IMR-90 (cell line): ENCODE data around the gene P2RX3. TPM values are rescaled to one million over a fixed set of nuclear protein-coding genes. Genes with fewer than 3 reads are reported as not detected.

Experiments
- ATAC-seq: fragments of 200-7000 bp; cut with Tn5 transposase; 2 replicates; pipeline ENCODE4 v1.9.1; 2020; ENCODE audit warnings: low read depth, mild to moderate bottlenecking, moderate library complexity
- BruUV-seq: library from RNA; stranded (reverse); fragments of 400-500 nt; replicated peaks from 2 replicates; lab custom pipeline; 2021; lab: Mats Ljungman, UMichigan
- CTCF ChIA-PET: fragments of 300-600 bp; formaldehyde crosslinking; extraction: SDS; loops from one replicate; lab custom pipeline; 2021; ENCODE audit warnings: antibody characterized with exemption; lab: Yijun Ruan, JAX
- POLR2A ChIA-PET: fragments of 300-600 bp; sonication (Branson Sonifier 250); formaldehyde crosslinking; loops from one replicate; lab custom pipeline; 2022; ENCODE audit warnings: antibody characterized with exemption; ENCODE audit not compliant: unreplicated experiment; lab: Charles Lee
- DNase-seq: peaks from one replicate; pipeline ENCODE4 v3.0.0; 2013
- H2AFZ ChIP-seq: replicated peaks from 2 replicates; pipeline ENCODE3; 2013; ENCODE audit warnings: low read length, mild to moderate bottlenecking; ENCODE audit not compliant: poor library complexity
- H2AK5ac ChIP-seq: 2 replicates; pipeline ENCODE4 v1.6.1; 2013; ENCODE audit warnings: low read depth, low read length, inconsistent platforms
- H2AK9ac ChIP-seq: replicated peaks from 2 replicates; pipeline ENCODE3; 2013; ENCODE audit warnings: mild to moderate bottlenecking, low read depth, low read length, moderate library complexity; ENCODE audit not compliant: poor library complexity
- H2BK120ac ChIP-seq: 2 replicates; pipeline ENCODE4 v1.6.1; 2013; ENCODE audit warnings: low read depth, low read length, inconsistent platforms
- H2BK15ac ChIP-seq: 3 replicates; pipeline ENCODE4 v1.6.1; 2013; ENCODE audit warnings: low read depth, low read length, inconsistent platforms
- H2BK20ac ChIP-seq: 2 replicates; pipeline ENCODE4 v1.6.1; 2013; ENCODE audit warnings: low read depth, mild to moderate bottlenecking, inconsistent platforms, low read length, moderate library complexity
- H2BK5ac ChIP-seq: 2 replicates; pipeline ENCODE4 v1.6.1; 2013; ENCODE audit warnings: mild to moderate bottlenecking, low read depth, low read length, inconsistent platforms; ENCODE audit not compliant: poor library complexity, severe bottlenecking
- H3K14ac ChIP-seq: replicated peaks from 2 replicates; pipeline ENCODE4 v1.6.1; 2013; ENCODE audit warnings: low read depth, low read length, inconsistent platforms
- H3K18ac ChIP-seq: 2 replicates; pipeline ENCODE4 v1.6.1; 2013; ENCODE audit warnings: low read depth, low read length, control low read depth
- H3K23ac ChIP-seq: 2 replicates; pipeline ENCODE4 v1.6.1; 2013; ENCODE audit warnings: low read depth, low read length, inconsistent platforms
- H3K27ac ChIP-seq: 2 replicates; pipeline ENCODE4 v1.5.1; 2013; ENCODE audit warnings: mild to moderate bottlenecking, control low read depth, low read length; ENCODE audit not compliant: insufficient read depth
- H3K27me3 ChIP-seq: 2 replicates; pipeline ENCODE4 v1.6.1; 2013; ENCODE audit warnings: low read length; ENCODE audit not compliant: control insufficient read depth, insufficient read depth
- H3K36me3 ChIP-seq: 2 replicates; pipeline ENCODE4 v1.6.1; 2013; ENCODE audit warnings: low read length, mixed read lengths; ENCODE audit not compliant: control insufficient read depth, insufficient read depth
- H3K4ac ChIP-seq: 2 replicates; pipeline ENCODE4 v1.6.1; 2013; ENCODE audit warnings: low read depth, low read length, inconsistent platforms
- H3K4me1 ChIP-seq: 2 replicates; pipeline ENCODE4 v1.6.1; 2013; ENCODE audit warnings: low read length, mixed read lengths; ENCODE audit not compliant: control insufficient read depth, insufficient read depth
- H3K4me2 ChIP-seq: 2 replicates; pipeline ENCODE4 v1.6.1; 2013; ENCODE audit warnings: low read depth, mild to moderate bottlenecking, control low read depth, low read length, moderate library complexity
- H3K4me3 ChIP-seq: 2 replicates; pipeline ENCODE4 v1.5.1; 2013; ENCODE audit warnings: low read depth, mild to moderate bottlenecking, control low read depth, low read length, moderate library complexity; ENCODE audit not compliant: insufficient read depth
- H3K56ac ChIP-seq: 2 replicates; pipeline ENCODE4 v1.6.1; 2013; ENCODE audit warnings: low read length, inconsistent platforms; ENCODE audit not compliant: insufficient read depth; ENCODE audit errors: extremely low read depth
- H3K79me1 ChIP-seq, 2 experiments: 2 replicates each; pipeline ENCODE4 v1.6.1; 2013; ENCODE audit warnings: low read length in 2 of 2, inconsistent platforms in 1 of 2, low read depth in 1 of 2
- H3K9ac ChIP-seq: 2 replicates; pipeline ENCODE4 v1.6.1; 2013; ENCODE audit warnings: low read depth, low read length, control low read depth
- H3K9me1 ChIP-seq: 2 replicates; pipeline ENCODE4 v1.6.1; 2013; ENCODE audit warnings: low read length, inconsistent platforms; ENCODE audit not compliant: insufficient read depth
- H3K9me3 ChIP-seq: 2 replicates; pipeline ENCODE4 v1.6.1; 2013; ENCODE audit warnings: low read length; ENCODE audit not compliant: control insufficient read depth, insufficient read depth
- H4K20me1 ChIP-seq: 2 replicates; pipeline ENCODE4 v1.6.1; 2013; ENCODE audit warnings: low read length, inconsistent platforms; ENCODE audit not compliant: insufficient read depth
- H4K5ac ChIP-seq: 2 replicates; pipeline ENCODE4 v1.6.1; 2013; ENCODE audit warnings: mild to moderate bottlenecking, low read depth, low read length, control low read depth
- H4K8ac ChIP-seq, 2 experiments: 2 replicates each; pipeline ENCODE4 v1.6.1; 2013; ENCODE audit warnings: low read depth in 2 of 2, low read length in 2 of 2, control low read depth in 1 of 2, inconsistent platforms in 1 of 2
- H4K91ac ChIP-seq: 2 replicates; pipeline ENCODE4 v1.6.1; 2013; ENCODE audit warnings: low read depth, low read length, inconsistent platforms; ENCODE audit not compliant: insufficient read depth
- BHLHE40 ChIP-seq: fragments of 150-350 bp; IDR thresholded peaks from 2 replicates; pipeline ENCODE4 v1.6.1; 2016; ENCODE audit warnings: mild to moderate bottlenecking, low read depth, low read length
- CEBPB ChIP-seq: IDR thresholded peaks from 2 replicates; pipeline ENCODE4 v1.6.1; 2012; ENCODE audit warnings: low read depth, low read length, improper control_type of control experiment
- CHD1 ChIP-seq: IDR thresholded peaks from 2 replicates; pipeline ENCODE4 v1.6.1; 2012; ENCODE audit warnings: low read depth, low read length, improper control_type of control experiment
- CTCF ChIP-seq: conservative IDR thresholded peaks from 2 replicates; pipeline ENCODE4 v1.5.1; 2012; ENCODE audit warnings: mild to moderate bottlenecking, low read depth, low read length, improper control_type of control experiment
- FOS ChIP-seq: fragments of 150-350 bp; IDR thresholded peaks from 2 replicates; pipeline ENCODE4 v1.6.1; 2016; ENCODE audit warnings: low read depth, low read length
- MAFK ChIP-seq: IDR thresholded peaks from 2 replicates; pipeline ENCODE4 v1.6.1; 2012; ENCODE audit warnings: low read depth, low read length, improper control_type of control experiment
- MAZ ChIP-seq: IDR thresholded peaks from 2 replicates; pipeline ENCODE4 v1.6.1; 2012; ENCODE audit warnings: low read depth, mild to moderate bottlenecking, low read length, improper control_type of control experiment, moderate library complexity, borderline replicate concordance
- MXI1 ChIP-seq: IDR thresholded peaks from 2 replicates; pipeline ENCODE4 v1.6.1; 2012; ENCODE audit warnings: low read depth, mild to moderate bottlenecking, low read length, moderate library complexity, borderline replicate concordance
- NFE2L2 ChIP-seq: fragments of 150-350 bp; IDR thresholded peaks from 2 replicates; pipeline ENCODE4 v1.6.1; 2016; ENCODE audit warnings: low read depth, mild to moderate bottlenecking, low read length
- POLR2A ChIP-seq: IDR thresholded peaks from 2 replicates; pipeline ENCODE4 v1.6.1; 2012; ENCODE audit warnings: mild to moderate bottlenecking, low read depth, low read length
- RCOR1 ChIP-seq: IDR thresholded peaks from 2 replicates; pipeline ENCODE4 v1.6.1; 2012; ENCODE audit warnings: mild to moderate bottlenecking, low read length, improper control_type of control experiment; ENCODE audit not compliant: insufficient replicate concordance
- RFX5 ChIP-seq: IDR thresholded peaks from 2 replicates; pipeline ENCODE4 v1.8.0; 2012; ENCODE audit warnings: low read depth, mild to moderate bottlenecking, low read length, moderate library complexity
- SMC3 ChIP-seq: fragments of 150-350 bp; IDR thresholded peaks from 2 replicates; pipeline ENCODE4 v1.6.1; 2016; ENCODE audit warnings: low read depth, mild to moderate bottlenecking, antibody characterized with exemption, low read length, moderate library complexity
- WGBS, 2 experiments: methylation state at CpG; one replicate each; pipeline versions ENCODE4 v1.1.5 to v1.1.7; 2013; ENCODE audit warnings: missing lambda C conversion rate in 2 of 2; ENCODE audit not compliant: insufficient read length in 1 of 2; ENCODE audit errors: extremely low coverage in 2 of 2; 5-methylcytosine and 5-hydroxymethylcytosine counted together
- dilution Hi-C: fragments of 300-500 bp; cut with HindIII; formaldehyde crosslinking; loops from one replicate; pipeline ENCODE4 v1.14.3; 2018; ENCODE audit warnings: low sequenced_read_pairs; ENCODE audit not compliant: unreplicated experiment
- in situ Hi-C: fragments of 300-500 bp; cut with MboI; formaldehyde crosslinking; loops from 3 replicates; pipeline ENCODE4 v1.14.3; 2019; ENCODE audit warnings: low sequenced_read_pairs, inconsistent platforms, mixed read lengths
- intact Hi-C: fragments of 100-400 bp; cut with micrococcal nuclease; formaldehyde crosslinking; loops from 2 replicates; pipeline ENCODE4 v1.10.0; 2022
- polyA plus RNA-seq, 3 experiments: library from polyadenylated mRNA; depleted of rRNA; stranded (reverse); fragments of >200 nt; gene quantifications; 2 replicates each; pipeline ENCODE4 v1.2.3, GENCODE V29; 2012; ENCODE audit warnings: low replicate concordance in 1 of 3
- total RNA-seq: library from RNA; depleted of rRNA; stranded (reverse); fragments of >200 nt; gene quantifications from 2 replicates; pipeline ENCODE4 v1.2.3, GENCODE V29; 2012

The P2RX3 gene
- total and polyA plus RNA-seq, 2 of the 4 experiments (the other 2 are of a cell fraction) = not detected

DNA sequence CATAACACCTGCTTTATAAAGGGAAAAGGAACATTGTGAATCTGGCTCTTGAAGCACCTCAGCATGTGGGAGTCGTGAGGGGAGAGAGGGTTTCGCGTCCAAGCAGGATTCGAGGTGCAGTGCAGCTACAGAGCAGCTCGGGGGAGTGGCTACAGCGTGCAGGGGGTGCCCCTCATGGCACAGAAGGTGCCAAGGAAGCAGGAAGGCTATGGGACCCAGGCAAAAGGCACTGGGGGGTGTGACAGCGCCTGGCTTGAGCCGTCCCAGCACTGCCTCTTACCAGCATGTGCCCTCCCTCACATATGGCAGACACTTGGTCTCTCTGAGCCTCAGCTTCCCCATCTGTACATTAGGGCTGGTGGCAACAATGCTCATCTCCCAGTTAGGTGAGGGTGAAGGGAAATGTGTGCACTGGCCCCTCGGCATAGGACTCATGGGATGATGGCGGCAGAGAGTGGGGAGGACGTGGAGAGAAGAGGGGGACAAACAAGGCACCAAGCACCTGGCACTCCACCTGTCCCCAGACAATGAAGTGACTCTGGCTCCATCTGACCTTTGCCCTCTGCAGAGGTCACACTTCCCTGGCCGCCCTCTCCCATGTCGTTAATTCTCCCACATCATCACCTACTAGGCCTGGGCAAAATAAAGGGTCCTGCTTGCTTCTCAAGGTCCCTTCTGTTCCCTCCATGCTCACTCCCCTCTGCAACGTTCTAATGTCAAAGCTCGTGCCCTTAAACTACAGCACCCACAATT, 23.8 kb upstream of the P2RX3 start:
- Histone ChIP-seq H3K4me2 (no peak overlapping the region), H3K18ac (no peak overlapping the region), H2BK15ac (no peak overlapping the region), H3K9me1 (peaks cover 54% of the 10 kb centered on the region), H2BK20ac (no peak overlapping the region), H2AFZ (no peak overlapping the region), H3K9ac (no peak overlapping the region), H3K23ac (no peak overlapping the region), H3K27ac (no peak overlapping the region), H3K4me1 (peaks cover 46% of the 10 kb centered on the region), H3K4me3 (no peak overlapping the region), H2AK5ac (no peak overlapping the region), H4K8ac (no peak overlapping the region), H4K5ac (no peak overlapping the region), H3K14ac (no peak overlapping the region), H2AK9ac (no peak overlapping the region), H4K91ac (no peak overlapping the region), H3K56ac (no peak overlapping the region), H3K27me3 (no peaks in the 10 kb centered on the region), H3K4ac (no peak overlapping the region), H2BK5ac (no peak overlapping the region), H3K9me3 (no peaks in the 10 kb centered on the region), H2BK120ac (no peak overlapping the region), H3K79me1 (peaks cover 35 to 79% of the 10 kb centered on the region in 2 experiments), H4K20me1 (peaks cover 66% of the 10 kb centered on the region), H3K36me3 (peaks cover 77% of the 10 kb centered on the region)
- CTCF ChIA-PET = no interaction called here
- no peak for TF ChIP-seq BHLHE40
- TF ChIP-seq FOS = no peak
- no peak for TF ChIP-seq CHD1
- TF ChIP-seq NFE2L2 = no peak
- no peak for TF ChIP-seq POLR2A
- no peak for TF ChIP-seq CEBPB
- no peak for TF ChIP-seq CTCF
- no peak for TF ChIP-seq MAZ
- TF ChIP-seq SMC3 = no peak
- no peak for TF ChIP-seq MAFK
- TF ChIP-seq RFX5 = no peak
- TF ChIP-seq RCOR1 = no peak
- TF ChIP-seq MXI1 = no peak
- intact Hi-C loops (no loop called here), dilution Hi-C loops (no loop called here), in situ Hi-C loops (no loop called here)
- BruUV-seq = no TSS peak
- 75% methylated on average over 8 of the region's 15 CpGs; no CpG with 5 or more reads in 1 of the 2 experiments for WGBS, 2 experiments
- DNase-seq (no peak), ATAC-seq (no peak)
- POLR2A ChIA-PET = no interaction called here
